WTC11 (cell line): ENCODE data around the gene KIAA1328. TPM values are rescaled to one million over a fixed set of nuclear protein-coding genes. Genes with fewer than 3 reads are reported as not detected.

Source experiments
- ATAC-seq: fragments of 200-7000 bp; cut with Tn5 transposase; 2 replicates; pipeline ENCODE4 v1.10.0; 2021; ENCODE audit warnings: mild to moderate bottlenecking, moderate library complexity
- CTCF ChIA-PET: fragments of 300-600 bp; sonication (Branson Sonifier 250); formaldehyde crosslinking; loops from one replicate; lab custom pipeline; 2021; ENCODE audit warnings: antibody characterized with exemption; lab: Charles Lee
- POLR2A ChIA-PET: fragments of 350-600 bp; sonication (Branson Sonifier 250); formaldehyde crosslinking; loops from one replicate; lab custom pipeline; 2021; ENCODE audit warnings: antibody characterized with exemption; lab: Charles Lee
- DNase-seq: peaks from one replicate; pipeline ENCODE4 v3.0.0; 2021; ENCODE audit warnings: low spot score
- H3K27ac Mint-ChIP-seq: 2 replicates; pipeline ENCODE4 v1.8.0; 2021; ENCODE audit warnings: mixed read lengths
- H3K27me3 Mint-ChIP-seq: 2 replicates; pipeline ENCODE4 v1.8.0; 2021; ENCODE audit warnings: low read depth, mild to moderate bottlenecking, moderate library complexity, mixed read lengths
- H3K36me3 Mint-ChIP-seq: 2 replicates; pipeline ENCODE4 v1.8.0; 2021; ENCODE audit warnings: mixed read lengths
- H3K4me1 Mint-ChIP-seq: 2 replicates; pipeline ENCODE4 v1.8.0; 2022; ENCODE audit warnings: mixed read lengths
- H3K4me3 Mint-ChIP-seq: 2 replicates; pipeline ENCODE4 v1.8.0; 2021; ENCODE audit warnings: mild to moderate bottlenecking, moderate library complexity, mixed read lengths
- H3K9me3 Mint-ChIP-seq: 2 replicates; pipeline ENCODE4 v1.8.0; 2021; ENCODE audit warnings: mixed read lengths
- ARID4B ChIP-seq: sonication (generic); formaldehyde crosslinking; IDR thresholded peaks from 2 replicates; pipeline ENCODE4 v1.8.0; 2023; ENCODE audit warnings: missing genetic modification reagents, mild to moderate bottlenecking, borderline replicate concordance
- CBFB ChIP-seq: sonication (generic); formaldehyde crosslinking; IDR thresholded peaks from 2 replicates; pipeline ENCODE4 v1.8.1; 2022; ENCODE audit warnings: mild to moderate bottlenecking, low read depth, missing genetic modification reagents
- CDX4 ChIP-seq: fragments of 250-450 bp; sonication (Bioruptor Pico); IDR thresholded peaks from 2 replicates; pipeline ENCODE4 v1.9.0; 2021; ENCODE audit warnings: moderate library complexity, mild to moderate bottlenecking, inconsistent platforms, borderline replicate concordance
- EMX1 ChIP-seq: fragments of 250-450 bp; sonication (Bioruptor Pico); IDR thresholded peaks from 2 replicates; pipeline ENCODE4 v1.8.0; 2021; ENCODE audit warnings: mild to moderate bottlenecking
- FOXK1 ChIP-seq: sonication (generic); formaldehyde crosslinking; IDR thresholded peaks from 2 replicates; pipeline ENCODE4 v1.8.0; 2022; ENCODE audit warnings: mild to moderate bottlenecking, moderate library complexity, missing genetic modification reagents
- FOXP1 ChIP-seq: sonication (generic); formaldehyde crosslinking; IDR thresholded peaks from 2 replicates; pipeline ENCODE4 v1.8.0; 2022; ENCODE audit warnings: missing genetic modification reagents, mild to moderate bottlenecking, moderate library complexity, borderline replicate concordance
- RELA ChIP-seq: sonication (generic); formaldehyde crosslinking; IDR thresholded peaks from 2 replicates; pipeline ENCODE4 v1.8.1; 2022; ENCODE audit warnings: missing genetic modification reagents, mild to moderate bottlenecking, borderline replicate concordance
- SMAD4 ChIP-seq: sonication (generic); formaldehyde crosslinking; IDR thresholded peaks from 2 replicates; pipeline ENCODE4 v1.8.0; 2022; ENCODE audit warnings: mild to moderate bottlenecking, missing genetic modification reagents
- ZNF138 ChIP-seq: sonication (generic); formaldehyde crosslinking; conservative IDR thresholded peaks from 2 replicates; pipeline ENCODE4 v1.8.1; 2022; ENCODE audit warnings: mild to moderate bottlenecking, moderate library complexity, missing genetic modification reagents
- ZNF423 ChIP-seq: fragments of 250-450 bp; sonication (Bioruptor Pico); IDR thresholded peaks from 2 replicates; pipeline ENCODE4 v2.1.2; 2022; ENCODE audit warnings: mild to moderate bottlenecking, moderate library complexity
- ZNF532 ChIP-seq: fragments of 250-450 bp; sonication (Bioruptor Pico); IDR thresholded peaks from 2 replicates; pipeline ENCODE4 v1.9.0; 2021; ENCODE audit warnings: mild to moderate bottlenecking, borderline replicate concordance
- total RNA-seq: library from RNA; stranded (reverse); gene quantifications from 3 replicates; pipeline ENCODE4 v1.2.3, GENCODE V29; 2021
- TF ChIP-seq, protein P1 (sequence below): sonication (generic); formaldehyde crosslinking; IDR thresholded peaks from 2 replicates; pipeline ENCODE4 v1.8.0; 2022; ENCODE audit warnings: mild to moderate bottlenecking, missing genetic modification reagents

The KIAA1328 gene
- total RNA-seq, 1 experiment from 2014 or later = 4.8 TPM

DNA sequence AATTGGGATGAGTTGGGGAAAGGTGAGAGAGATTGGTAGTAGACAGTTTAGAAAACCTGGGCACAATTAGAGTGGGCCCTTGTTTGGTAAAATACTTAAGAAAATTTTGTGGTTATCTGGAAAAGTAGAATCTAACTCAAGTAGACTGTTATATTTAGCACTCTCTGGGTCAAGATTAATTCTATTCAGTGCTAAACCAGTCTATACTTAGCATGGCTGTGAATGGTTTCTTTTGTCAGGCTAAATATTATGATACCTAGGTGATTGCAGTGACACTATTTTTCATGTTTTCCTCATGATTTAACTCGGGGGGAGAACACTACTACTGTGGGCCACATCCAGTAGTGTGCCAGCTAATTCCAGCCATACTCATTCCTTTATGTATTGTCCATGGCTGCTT, 58.9 kb downstream of the KIAA1328 start:
- H3K27ac Mint-ChIP-seq = no peak overlapping the region
- H3K4me3 Mint-ChIP-seq = no peak overlapping the region
- ATAC-seq (no peak), DNase-seq (no peak)
- H3K36me3 Mint-ChIP-seq = no peaks in the 10 kb centered on the region
- H3K9me3 Mint-ChIP-seq = no peaks in the 10 kb centered on the region
- peaks cover 18% of the 10 kb centered on the region for H3K4me1 Mint-ChIP-seq
- ChIA-PET CTCF (interaction anchor here (1.2 kb wide), 1 partner anchor 12 kb away, joined by 5 read pairs; no protein-coding TSS in a partner anchor), POLR2A (no interaction called here)
- TF ChIP-seq FOXK1 (CRISPR knock-in tag) (no peak), FOXP1 (CRISPR knock-in tag) (no peak), CBFB (CRISPR knock-in tag) (no peak), ZNF138 (CRISPR knock-in tag) (no peak), ZNF423 (CRISPR knock-in tag) (no peak), ZNF532 (CRISPR knock-in tag) (no peak), SMAD4 (CRISPR knock-in tag) (no peak)
- TF ChIP-seq, protein P1, sequence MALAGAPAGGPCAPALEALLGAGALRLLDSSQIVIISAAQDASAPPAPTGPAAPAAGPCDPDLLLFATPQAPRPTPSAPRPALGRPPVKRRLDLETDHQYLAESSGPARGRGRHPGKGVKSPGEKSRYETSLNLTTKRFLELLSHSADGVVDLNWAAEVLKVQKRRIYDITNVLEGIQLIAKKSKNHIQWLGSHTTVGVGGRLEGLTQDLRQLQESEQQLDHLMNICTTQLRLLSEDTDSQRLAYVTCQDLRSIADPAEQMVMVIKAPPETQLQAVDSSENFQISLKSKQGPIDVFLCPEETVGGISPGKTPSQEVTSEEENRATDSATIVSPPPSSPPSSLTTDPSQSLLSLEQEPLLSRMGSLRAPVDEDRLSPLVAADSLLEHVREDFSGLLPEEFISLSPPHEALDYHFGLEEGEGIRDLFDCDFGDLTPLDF (CRISPR knock-in tag) = no peak
- H3K27me3 Mint-ChIP-seq = no peaks in the 10 kb centered on the region

DNA sequence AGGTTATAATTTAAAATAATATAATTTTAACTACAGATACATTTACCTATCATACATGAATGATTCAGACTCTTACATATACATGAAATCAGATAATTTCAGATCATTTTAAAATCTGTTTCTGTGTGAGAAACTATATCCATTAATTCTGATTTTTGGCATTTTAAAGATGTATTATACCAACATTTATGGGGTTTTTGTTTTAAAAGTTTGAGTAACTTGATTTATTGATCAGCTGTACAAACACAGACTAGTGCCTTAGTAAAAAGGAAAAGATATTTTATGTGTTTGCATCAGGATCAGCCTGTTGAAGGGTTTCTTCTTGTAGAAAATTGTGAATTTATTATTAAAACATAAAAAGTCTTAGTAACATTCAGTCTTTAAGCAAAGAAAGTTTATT, 59.9 kb downstream of the KIAA1328 start:
- no peak overlapping the region for H3K4me3 Mint-ChIP-seq
- CTCF ChIA-PET = interaction anchor here (1.2 kb wide), 1 partner anchor 11 kb away, joined by 5 read pairs; no protein-coding TSS in a partner anchor

More for the DNA sequence above, 59.9 kb downstream of the KIAA1328 start:
- ATAC-seq = no peak
- peaks cover 18% of the 10 kb centered on the region for H3K4me1 Mint-ChIP-seq
- H3K36me3 Mint-ChIP-seq = no peaks in the 10 kb centered on the region
- TF ChIP-seq RELA (CRISPR knock-in tag) (no peak), CDX4 (CRISPR knock-in tag) (no peak), EMX1 (no peak), ARID4B (CRISPR knock-in tag) (no peak)
- H3K9me3 Mint-ChIP-seq = no peaks in the 10 kb centered on the region
- POLR2A ChIA-PET = no interaction called here
- no peaks in the 10 kb centered on the region for H3K27me3 Mint-ChIP-seq
- no peak overlapping the region for H3K27ac Mint-ChIP-seq
- no peak for DNase-seq
